Activated CD4-positive, alpha-beta memory T cell treated with anti-CD3 and anti-CD28 coated beads, Interleukin-2, amount 10 ng/mL, durations not matched to agents 7 days and 5 days (primary cell): ENCODE measurements around the gene C10orf53. TPM values are rescaled to one million over a fixed set of nuclear protein-coding genes. Genes with fewer than 3 reads are reported as not detected.
"Not testable (repeated sequence)": the region's sequence is repeated elsewhere in the genome, so short reads cannot be mapped to it uniquely, and the experiment has no call there.

ENCODE experiments used
- CTCF ChIA-PET: fragments of 350-600 bp; sonication (Branson Sonifier 250); formaldehyde crosslinking; loops from one replicate; lab custom pipeline; 2021; ENCODE audit warnings: antibody characterized with exemption, inconsistent platforms; lab: Charles Lee
- POLR2A ChIA-PET: fragments of 350-600 bp; sonication (Branson Sonifier 250); formaldehyde crosslinking; loops from one replicate; lab custom pipeline; 2021; ENCODE audit warnings: antibody characterized with exemption; lab: Charles Lee
- DNase-seq: peaks from one replicate; pipeline ENCODE4 v3.0.0-alpha.2; 2020
- H3K27ac Mint-ChIP-seq: one replicate; pipeline ENCODE4 v1.8.0; 2021; ENCODE audit warnings: mild to moderate bottlenecking, mixed read lengths
- H3K27me3 Mint-ChIP-seq: one replicate; pipeline ENCODE4 v1.8.0; 2021; ENCODE audit warnings: mixed read lengths
- H3K36me3 Mint-ChIP-seq: one replicate; pipeline ENCODE4 v1.8.0; 2021; ENCODE audit warnings: low read depth, mixed read lengths
- H3K4me1 Mint-ChIP-seq: one replicate; pipeline ENCODE4 v1.8.0; 2021; ENCODE audit warnings: mixed read lengths
- H3K4me3 Mint-ChIP-seq: one replicate; pipeline ENCODE4 v1.8.0; 2021; ENCODE audit warnings: mild to moderate bottlenecking, mixed read lengths
- H3K9me3 Mint-ChIP-seq: one replicate; pipeline ENCODE4 v1.8.0; 2021; ENCODE audit warnings: mixed read lengths
- total RNA-seq, 2 experiments: library from RNA; stranded (reverse); gene quantifications; one replicate each; pipeline ENCODE4 v1.2.3, GENCODE V29; 2021

Gene C10orf53
- total RNA-seq, 2 experiments from 2014 or later = not detected

GRCh38 chr10:49709934-49710333, 30.5 kb downstream of the C10orf53 start:
- no peak for DNase-seq
- H3K27ac Mint-ChIP-seq = no peak overlapping the region
- ChIA-PET CTCF (no interaction called here), POLR2A (no interaction called here)
- no peak overlapping the region for H3K4me3 Mint-ChIP-seq
- no peaks in the 10 kb centered on the region for H3K36me3 Mint-ChIP-seq
- no peaks in the 10 kb centered on the region for H3K27me3 Mint-ChIP-seq
- no peaks in the 10 kb centered on the region for H3K4me1 Mint-ChIP-seq
- no peaks in the 10 kb centered on the region for H3K9me3 Mint-ChIP-seq

GRCh38 chr10:49710966-49711365, 31.5 kb downstream of the C10orf53 start:
- Mint-ChIP-seq H3K4me1 (no peaks in the 10 kb centered on the region), H3K4me3 (no peak overlapping the region), H3K36me3 (no peaks in the 10 kb centered on the region), H3K27ac (no peak overlapping the region), H3K9me3 (no peaks in the 10 kb centered on the region), H3K27me3 (no peaks in the 10 kb centered on the region)
- no peak for DNase-seq
- ChIA-PET POLR2A (no interaction called here), CTCF (no interaction called here)

- ChIA-PET CTCF (no interaction called here), POLR2A (no interaction called here)
- no peak overlapping the region for H3K27ac Mint-ChIP-seq
- no peak overlapping the region for H3K4me3 Mint-ChIP-seq
- no peaks in the 10 kb centered on the region for H3K4me1 Mint-ChIP-seq
- no peaks in the 10 kb centered on the region for H3K27me3 Mint-ChIP-seq
- no peaks in the 10 kb centered on the region for H3K36me3 Mint-ChIP-seq
- H3K9me3 Mint-ChIP-seq = no peaks in the 10 kb centered on the region
- no peak for DNase-seq
Measured at GRCh38 chr10:49711481-49711880, 32.0 kb downstream of the C10orf53 start.

- Mint-ChIP-seq H3K27ac (no peak overlapping the region), H3K27me3 (no peaks in the 10 kb centered on the region), H3K4me3 (no peak overlapping the region), H3K4me1 (no peaks in the 10 kb centered on the region), H3K9me3 (no peaks in the 10 kb centered on the region), H3K36me3 (no peaks in the 10 kb centered on the region)
- DNase-seq = no peak
- ChIA-PET CTCF (no interaction called here), POLR2A (no interaction called here)
Measured at GRCh38 chr10:49713266-49713665, 33.8 kb downstream of the C10orf53 start.

- H3K36me3 Mint-ChIP-seq, H3K4me3 Mint-ChIP-seq, CTCF ChIA-PET, DNase-seq, H3K27ac Mint-ChIP-seq, H3K27me3 Mint-ChIP-seq, H3K9me3 Mint-ChIP-seq, POLR2A ChIA-PET, H3K4me1 Mint-ChIP-seq: not testable (repeated sequence)
Measured at GRCh38 chr10:49715157-49715556, 35.7 kb downstream of the C10orf53 start.

- ChIA-PET CTCF (no interaction called here), POLR2A (no interaction called here)
- no peak for DNase-seq
- H3K27me3 Mint-ChIP-seq = no peaks in the 10 kb centered on the region
- H3K4me1 Mint-ChIP-seq = no peaks in the 10 kb centered on the region
- H3K27ac Mint-ChIP-seq = no peak overlapping the region
- H3K36me3 Mint-ChIP-seq = no peaks in the 10 kb centered on the region
- H3K9me3 Mint-ChIP-seq = peaks cover 7% of the 10 kb centered on the region
- no peak overlapping the region for H3K4me3 Mint-ChIP-seq
Measured at GRCh38 chr10:49726593-49726992, 47.1 kb downstream of the C10orf53 start.

- Mint-ChIP-seq H3K36me3 (no peaks in the 10 kb centered on the region), H3K27ac (no peak overlapping the region), H3K27me3 (no peaks in the 10 kb centered on the region), H3K9me3 (no peaks in the 10 kb centered on the region), H3K4me3 (no peak overlapping the region), H3K4me1 (no peaks in the 10 kb centered on the region)
- DNase-seq = no peak
- POLR2A ChIA-PET = no interaction called here
- CTCF ChIA-PET = no interaction called here
Measured at GRCh38 chr10:49733866-49734265, 54.4 kb downstream of the C10orf53 start.

GRCh38 chr10:49734676-49735075, 55.2 kb downstream of the C10orf53 start:
- H3K27ac Mint-ChIP-seq = no peak overlapping the region
- H3K36me3 Mint-ChIP-seq = no peaks in the 10 kb centered on the region
- no peak for DNase-seq
- ChIA-PET POLR2A (no interaction called here), CTCF (no interaction called here)
- no peaks in the 10 kb centered on the region for H3K27me3 Mint-ChIP-seq
- H3K4me3 Mint-ChIP-seq = no peak overlapping the region
- H3K4me1 Mint-ChIP-seq = no peaks in the 10 kb centered on the region
- no peaks in the 10 kb centered on the region for H3K9me3 Mint-ChIP-seq

- Mint-ChIP-seq H3K4me1 (no peaks in the 10 kb centered on the region), H3K27me3 (no peaks in the 10 kb centered on the region), H3K9me3 (no peaks in the 10 kb centered on the region), H3K4me3 (no peak overlapping the region), H3K27ac (no peak overlapping the region), H3K36me3 (no peaks in the 10 kb centered on the region)
- ChIA-PET CTCF (no interaction called here), POLR2A (no interaction called here)
- no peak for DNase-seq
Measured at GRCh38 chr10:49735161-49735560, 55.7 kb downstream of the C10orf53 start.

- ChIA-PET POLR2A (no interaction called here), CTCF (no interaction called here)
- Mint-ChIP-seq H3K27me3 (no peaks in the 10 kb centered on the region), H3K9me3 (no peaks in the 10 kb centered on the region), H3K36me3 (no peaks in the 10 kb centered on the region), H3K27ac (no peak overlapping the region), H3K4me3 (no peak overlapping the region), H3K4me1 (no peaks in the 10 kb centered on the region)
- DNase-seq = no peak
Measured at GRCh38 chr10:49735848-49736563, 56.6 kb downstream of the C10orf53 start.

- no peaks in the 10 kb centered on the region for H3K36me3 Mint-ChIP-seq
- peaks cover under 1% of the 10 kb centered on the region for H3K9me3 Mint-ChIP-seq
- no peaks in the 10 kb centered on the region for H3K27me3 Mint-ChIP-seq
- DNase-seq = no peak
- no peaks in the 10 kb centered on the region for H3K4me1 Mint-ChIP-seq
- H3K27ac Mint-ChIP-seq = no peak overlapping the region
- ChIA-PET POLR2A (no interaction called here), CTCF (no interaction called here)
- H3K4me3 Mint-ChIP-seq = no peak overlapping the region
Measured at GRCh38 chr10:49736564-49737113, 57.2 kb downstream of the C10orf53 start.

GRCh38 chr10:49737474-49738201, 58.2 kb downstream of the C10orf53 start:
- H3K36me3 Mint-ChIP-seq = no peaks in the 10 kb centered on the region
- H3K4me3 Mint-ChIP-seq = no peak overlapping the region
- no peak for DNase-seq
- H3K4me1 Mint-ChIP-seq = no peaks in the 10 kb centered on the region
- peaks cover 7% of the 10 kb centered on the region for H3K9me3 Mint-ChIP-seq
- CTCF ChIA-PET = no interaction called here
- H3K27me3 Mint-ChIP-seq = no peaks in the 10 kb centered on the region
- no peak overlapping the region for H3K27ac Mint-ChIP-seq
- POLR2A ChIA-PET = no interaction called here

- POLR2A ChIA-PET = no interaction called here
- H3K4me1 Mint-ChIP-seq = no peaks in the 10 kb centered on the region
- H3K9me3 Mint-ChIP-seq = peaks cover 7% of the 10 kb centered on the region
- CTCF ChIA-PET = no interaction called here
- H3K27ac Mint-ChIP-seq = no peak overlapping the region
- no peak for DNase-seq
- no peaks in the 10 kb centered on the region for H3K36me3 Mint-ChIP-seq
- H3K4me3 Mint-ChIP-seq = no peak overlapping the region
- no peaks in the 10 kb centered on the region for H3K27me3 Mint-ChIP-seq
Measured at GRCh38 chr10:49738616-49739360, 59.3 kb downstream of the C10orf53 start.
